AML-193 (cell line): ENCODE data around the gene TPSB2.
"Not testable (repeated sequence)": the region's sequence is repeated elsewhere in the genome, so short reads cannot be mapped to it uniquely, and the experiment has no call there.

Experiments
- DNase-seq, 2 experiments: peaks; one replicate each; lab custom pipeline; 2025; lab: John Stamatoyannopoulos, UW

TPSB2 gene

DNA sequence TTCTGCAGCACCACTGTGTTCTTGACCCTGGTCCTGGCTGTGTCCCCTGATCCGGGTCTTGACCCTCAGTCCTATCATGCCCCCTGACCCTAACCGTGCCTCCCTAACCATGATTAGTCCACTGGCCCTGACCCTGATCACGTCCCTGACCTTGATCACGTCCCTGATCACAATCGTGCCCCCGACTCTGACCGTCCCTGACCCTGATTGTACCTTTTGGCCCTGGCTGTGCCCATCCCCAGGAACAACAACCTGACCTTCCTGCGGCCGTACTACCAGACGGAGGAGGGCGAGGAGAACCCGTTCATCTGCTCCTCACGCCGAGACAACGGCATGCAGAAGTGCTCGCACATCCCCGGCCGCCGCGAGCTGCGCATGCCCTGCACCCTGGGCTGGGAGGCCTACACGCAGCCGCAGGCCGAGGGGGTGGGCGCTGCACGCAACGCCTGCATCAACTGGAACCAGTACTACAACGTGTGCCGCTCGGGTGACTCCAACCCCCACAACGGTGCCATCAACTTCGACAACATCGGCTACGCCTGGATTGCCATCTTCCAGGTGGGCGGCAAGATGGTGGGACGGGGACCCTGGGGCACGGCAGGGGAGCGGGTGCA is 29.9 kb downstream of the TPSB2 start:
- DNase-seq: no peak

DNA sequence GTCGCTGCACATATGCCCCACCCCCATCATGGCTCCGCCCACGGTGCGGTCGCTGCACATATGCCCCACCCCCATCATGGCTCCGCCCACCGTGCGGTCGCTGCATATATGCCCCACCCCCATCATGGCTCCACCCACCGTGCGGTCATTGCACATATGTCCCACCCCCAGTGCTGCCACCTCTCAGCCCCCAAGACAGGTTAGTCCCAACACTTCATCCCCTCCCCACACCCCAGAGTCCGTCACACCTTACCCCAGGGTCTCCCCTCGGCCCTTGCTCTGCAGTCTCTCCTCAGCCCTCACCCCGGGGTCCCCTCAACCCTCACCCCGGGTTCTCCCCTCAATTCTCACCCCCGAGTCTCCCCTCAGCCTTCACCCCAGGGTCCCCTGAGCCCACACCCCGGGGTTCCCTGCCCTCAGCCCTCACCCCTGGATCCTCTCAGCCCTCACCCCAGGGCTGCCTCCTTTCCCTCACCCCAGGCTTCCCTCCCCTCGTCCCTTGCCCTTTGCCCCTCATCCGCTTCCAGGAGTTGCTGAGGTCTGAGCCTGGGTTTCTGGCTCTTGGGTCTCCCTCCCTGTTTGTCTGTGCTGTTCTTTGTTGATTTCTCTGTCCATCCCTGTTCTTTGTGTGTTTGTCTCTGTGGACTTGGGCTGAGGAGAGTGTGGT is 30.5 kb downstream of the TPSB2 start:
- no peak for DNase-seq

DNA sequence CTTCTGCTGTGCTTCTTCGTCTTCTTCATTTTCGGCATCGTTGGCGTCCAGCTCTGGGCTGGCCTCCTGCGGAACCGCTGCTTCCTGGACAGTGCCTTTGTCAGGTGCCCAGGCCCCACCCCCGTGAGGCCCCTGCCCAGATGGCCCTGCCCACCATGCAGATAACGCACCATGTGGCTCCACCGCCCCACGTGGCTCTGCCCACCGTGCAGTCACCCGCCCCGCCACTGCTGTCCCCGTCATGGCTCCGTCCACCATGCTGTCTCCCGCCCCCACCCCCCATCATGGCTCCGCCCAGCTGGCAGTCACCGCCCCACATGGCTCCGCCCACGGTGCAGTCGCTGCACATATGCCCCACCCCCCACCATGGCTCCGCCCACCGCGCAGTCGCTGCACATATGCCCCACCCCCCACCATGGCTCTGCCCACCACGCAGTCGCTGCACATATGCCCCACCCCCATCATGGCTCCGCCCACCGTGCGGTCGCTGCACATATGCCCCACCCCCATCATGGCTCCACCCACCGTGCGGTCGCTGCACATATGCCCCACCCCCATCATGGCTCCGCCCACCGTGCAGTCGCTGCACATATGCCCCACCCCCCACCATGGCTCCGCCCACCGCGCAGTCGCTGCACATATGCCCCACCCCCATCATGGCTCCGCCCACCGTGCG is 31.2 kb downstream of the TPSB2 start:
- DNase-seq: not testable (repeated sequence)

DNA sequence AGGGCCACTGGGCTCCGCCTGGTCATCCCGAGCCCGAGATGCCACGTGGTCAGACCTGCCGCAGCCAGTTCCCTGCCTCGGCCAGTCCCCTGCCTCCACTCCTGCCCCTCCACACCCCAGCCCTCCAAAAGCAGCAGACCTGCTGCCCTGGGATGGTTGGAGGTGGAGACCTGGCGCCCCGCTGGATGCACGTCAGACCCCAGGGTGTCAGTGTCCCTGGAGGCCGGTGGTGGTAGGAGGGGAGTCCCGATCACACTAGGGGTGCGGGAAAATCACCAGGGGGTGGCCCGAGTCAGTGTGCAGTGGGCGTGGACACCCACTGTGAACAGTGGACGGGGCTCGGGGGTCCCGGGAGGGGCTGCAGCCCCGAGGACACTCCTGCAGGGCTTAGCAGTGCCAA is 31.8 kb downstream of the TPSB2 start:
- DNase-seq: no peak

DNA sequence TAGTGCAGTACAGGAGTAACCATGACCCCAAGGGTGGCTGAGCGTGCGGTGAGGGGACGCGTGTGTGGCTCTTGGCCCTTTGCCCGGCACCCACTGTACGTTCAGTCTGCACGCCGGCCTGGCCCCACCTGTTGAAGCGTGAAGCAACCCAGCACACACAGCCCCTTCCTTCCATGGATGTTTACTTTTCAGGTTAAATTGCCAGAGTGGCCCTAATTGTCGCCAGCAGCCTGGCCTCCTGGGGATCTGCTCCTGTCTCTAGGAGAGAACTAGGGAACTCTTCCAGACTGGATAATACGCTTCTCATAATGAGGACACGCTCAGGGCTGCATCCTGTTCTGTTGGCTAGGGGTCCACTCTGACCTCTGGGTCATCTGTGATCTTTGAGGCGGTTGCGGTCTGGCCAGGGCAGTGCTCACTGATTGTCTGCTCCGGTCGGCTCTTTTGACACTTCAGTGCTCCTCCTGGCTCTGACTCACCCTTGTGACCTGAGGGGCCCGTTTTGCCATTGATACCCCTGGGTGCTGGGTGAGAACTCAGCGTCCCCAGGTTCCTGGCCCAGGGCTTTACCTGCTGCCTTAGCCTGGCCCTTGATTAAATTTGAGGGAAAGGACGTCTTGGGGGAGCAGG is 32.6 kb downstream of the TPSB2 start:
- no peak for DNase-seq

DNA sequence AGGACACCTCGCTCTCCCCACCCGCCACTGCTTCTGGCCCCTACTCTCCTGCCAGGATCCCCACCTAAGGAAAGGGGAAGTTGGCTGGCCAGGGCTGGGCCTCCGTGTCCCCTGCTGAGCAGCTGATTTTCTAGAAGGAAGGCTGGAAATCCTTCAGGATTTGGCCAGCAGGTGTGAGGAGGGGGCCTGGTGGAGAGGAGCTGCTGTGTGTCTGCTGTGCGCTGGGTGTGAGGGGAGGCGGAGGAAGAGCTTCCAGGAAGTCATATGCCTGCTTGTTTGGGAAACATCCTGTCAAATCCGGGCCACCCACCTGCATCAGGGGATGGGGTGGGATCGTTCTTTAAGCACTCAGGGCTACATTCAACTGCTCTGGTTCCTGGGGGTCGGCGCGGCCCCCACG is 33.5 kb downstream of the TPSB2 start:
- DNase-seq: no peak

DNA sequence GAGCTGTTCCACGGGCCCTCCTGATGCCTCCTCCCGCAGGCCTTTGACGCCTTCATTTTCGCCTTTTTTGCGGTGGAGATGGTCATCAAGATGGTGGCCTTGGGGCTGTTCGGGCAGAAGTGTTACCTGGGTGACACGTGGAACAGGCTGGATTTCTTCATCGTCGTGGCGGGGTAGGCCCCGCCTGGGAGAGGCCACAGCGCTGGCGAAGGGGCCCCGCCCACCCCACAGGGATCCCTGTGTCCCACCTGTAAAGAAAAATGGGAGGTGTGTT is 34.7 kb downstream of the TPSB2 start:
- DNase-seq: no peak

DNA sequence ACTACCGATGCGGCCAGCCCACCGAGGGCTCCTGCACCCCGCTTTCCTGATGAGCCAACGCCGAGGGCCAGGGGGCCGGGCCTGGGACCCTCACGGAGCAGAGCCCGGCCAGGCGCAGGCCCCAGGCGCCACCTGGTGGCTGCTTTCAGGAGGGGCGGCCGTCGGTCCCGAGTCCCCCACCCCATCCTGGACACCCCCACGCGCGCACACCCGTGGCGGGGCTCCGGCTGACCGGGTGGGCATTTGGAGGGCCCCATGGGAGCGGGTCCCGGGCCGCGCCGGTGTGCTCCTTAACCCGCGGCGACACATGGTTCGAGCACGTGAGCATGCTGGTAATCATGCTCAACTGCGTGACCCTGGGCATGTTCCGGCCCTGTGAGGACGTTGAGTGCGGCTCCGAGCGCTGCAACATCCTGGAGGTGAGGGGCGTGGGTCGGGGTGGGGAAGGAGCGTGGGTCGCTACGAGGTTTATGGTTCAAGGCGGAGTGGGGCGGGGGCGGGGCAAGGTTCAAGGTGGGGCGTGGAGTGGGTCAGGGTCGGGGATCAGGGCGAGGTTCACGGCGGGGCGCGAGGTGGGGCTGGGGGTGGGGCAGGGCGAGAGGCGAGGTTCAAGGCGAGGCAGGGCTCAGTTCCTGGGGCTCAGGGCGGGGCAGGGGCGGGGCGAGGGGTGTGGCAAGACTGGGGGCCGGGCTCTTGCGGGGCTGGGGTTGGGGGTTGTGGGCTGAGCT is 35.2 kb downstream of the TPSB2 start:
- DNase-seq: no peak

DNA sequence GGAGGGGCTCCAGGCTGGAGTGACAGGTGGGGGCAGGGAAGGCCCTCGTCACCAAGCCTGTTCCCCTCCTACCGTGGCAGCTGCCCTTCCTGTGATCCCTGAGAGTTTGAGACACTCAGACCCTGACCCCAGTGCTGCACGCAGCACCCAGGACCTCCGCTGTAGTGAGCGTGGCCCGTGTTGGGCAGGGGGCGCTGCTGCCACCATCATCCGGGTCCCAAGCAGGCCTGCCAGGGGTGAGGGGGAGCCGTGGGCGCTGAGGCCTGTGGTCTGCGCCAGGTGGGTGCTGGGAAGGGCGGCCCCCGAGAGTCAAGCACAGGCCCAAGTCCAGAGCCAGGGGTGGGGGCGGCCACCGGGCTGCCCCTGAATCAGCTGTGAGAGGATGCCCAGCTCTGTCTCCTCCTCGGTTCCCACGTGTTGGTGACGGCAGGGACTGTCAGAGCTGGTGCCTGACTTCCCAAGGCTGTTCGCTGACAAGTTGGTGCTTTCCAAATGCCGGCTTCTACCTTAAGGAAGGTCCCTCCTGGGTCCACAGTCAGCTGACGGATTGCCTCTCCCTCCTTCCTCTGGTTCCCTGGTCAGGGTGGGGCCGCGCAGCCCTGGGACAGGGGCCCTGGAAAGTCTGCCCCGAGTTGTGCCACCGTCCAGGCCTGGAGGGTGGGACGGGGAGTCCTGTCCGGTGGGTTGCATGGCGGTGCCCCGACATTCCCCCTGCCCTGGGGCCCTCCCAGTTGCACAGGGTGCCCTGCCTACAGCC is 36.0 kb downstream of the TPSB2 start:
- no peak for DNase-seq

DNA sequence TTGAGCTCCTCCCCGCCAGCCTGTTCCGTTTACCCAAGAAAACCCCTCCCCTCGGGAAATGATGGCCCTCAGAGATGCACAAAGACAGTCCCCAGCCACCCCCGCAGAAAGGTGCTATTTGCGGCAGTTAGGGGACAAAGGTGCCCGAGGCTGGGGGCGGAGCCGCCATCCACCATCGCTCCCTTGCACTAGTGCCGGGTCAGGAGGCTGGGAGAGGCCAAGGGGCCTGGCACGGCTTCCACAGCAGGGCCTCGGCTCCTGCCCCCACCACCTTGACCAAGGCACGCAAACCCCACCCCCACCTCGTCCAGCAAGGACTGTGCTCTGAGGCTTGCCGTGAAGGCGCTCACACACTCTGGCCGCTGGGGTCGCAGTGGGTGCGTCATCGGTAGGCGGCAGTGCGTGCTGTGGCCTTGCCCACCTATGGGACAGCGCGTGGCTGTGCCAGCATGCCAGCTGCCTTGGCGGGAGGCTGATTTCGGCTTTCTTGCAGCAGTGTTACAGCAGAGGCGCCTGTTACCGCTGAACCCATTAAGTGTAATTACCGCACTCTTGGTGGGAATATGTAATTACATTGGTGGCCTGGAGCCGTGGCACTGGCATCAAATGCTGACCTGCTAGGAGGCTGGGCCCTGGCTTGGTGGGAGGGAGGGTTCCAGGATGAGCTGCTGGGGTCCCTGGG is 36.7 kb downstream of the TPSB2 start:
- no peak for DNase-seq

DNA sequence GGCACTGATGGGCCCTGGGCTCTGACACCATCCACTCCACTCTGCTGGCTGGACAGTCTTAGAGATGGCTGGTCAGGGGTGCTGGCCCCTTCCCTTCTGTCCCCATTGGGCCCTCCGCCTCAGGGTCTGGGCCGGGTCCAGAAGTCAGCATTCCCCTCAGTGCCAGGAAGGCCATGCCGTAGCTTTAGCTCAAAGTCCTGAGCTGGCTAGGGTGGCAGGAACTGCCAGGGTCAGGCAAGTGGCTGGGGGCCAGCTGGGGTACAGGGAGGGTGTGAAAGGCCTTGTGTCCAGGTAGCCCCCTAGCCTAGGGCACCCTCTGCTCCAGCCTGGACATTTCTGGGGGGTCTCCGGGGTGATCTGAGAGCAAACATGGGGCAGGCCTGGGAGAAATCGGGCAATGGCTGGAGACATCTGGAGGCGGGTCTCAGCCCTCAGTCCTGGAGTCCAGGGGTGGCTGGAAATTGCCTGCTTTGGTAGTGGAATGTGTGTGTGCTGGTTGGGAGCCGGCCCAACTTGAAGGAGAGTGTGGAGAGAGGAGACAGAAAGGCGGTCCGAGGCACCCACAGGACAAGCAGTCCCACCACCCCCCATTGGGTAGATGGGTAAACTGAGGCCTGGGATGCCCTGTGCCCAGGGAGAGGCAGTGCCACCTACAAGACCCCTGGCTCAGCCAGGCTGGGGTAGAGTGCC is 37.5 kb downstream of the TPSB2 start:
- no peak for DNase-seq

DNA sequence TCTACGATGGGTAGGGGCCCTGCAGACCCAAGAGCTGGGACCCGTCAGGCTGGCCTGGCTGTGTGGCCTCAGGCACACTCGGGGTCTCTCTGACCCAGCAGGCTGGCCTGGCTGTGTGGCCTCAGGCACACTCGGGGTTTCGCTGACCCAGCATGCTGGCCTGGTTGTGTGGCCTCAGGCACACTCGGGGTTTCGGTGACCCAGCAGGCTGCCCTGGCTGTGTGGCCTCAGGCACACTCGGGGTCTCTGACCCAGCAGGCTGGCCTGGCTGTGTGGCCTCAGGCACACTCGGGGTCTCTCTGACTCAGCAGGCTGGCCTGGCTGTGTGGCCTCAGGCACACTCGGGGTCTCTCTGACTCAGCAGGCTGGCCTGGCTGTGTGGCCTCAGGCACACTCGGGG is 39.2 kb downstream of the TPSB2 start:
- not testable (repeated sequence) for DNase-seq

DNA sequence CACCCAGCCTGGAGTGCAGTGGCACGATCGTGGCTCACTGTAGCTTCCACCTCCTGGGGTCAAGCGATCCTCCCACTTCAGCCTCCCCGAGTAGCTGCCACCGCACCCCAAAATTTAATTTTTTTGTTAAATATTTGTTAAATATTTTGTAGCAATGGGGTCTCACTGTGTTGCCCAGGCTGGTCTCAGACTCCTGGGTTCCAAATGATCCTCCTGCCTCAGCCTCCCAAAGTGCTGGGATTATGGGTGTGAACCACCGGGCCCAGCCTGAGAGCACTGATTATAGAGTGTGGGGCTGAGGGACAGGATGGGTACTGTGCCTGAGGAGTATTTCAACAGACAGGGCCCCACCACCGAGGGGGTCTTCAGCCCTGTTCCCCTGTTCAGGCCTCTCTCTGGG is 40.5 kb downstream of the TPSB2 start:
- no peak for DNase-seq

DNA sequence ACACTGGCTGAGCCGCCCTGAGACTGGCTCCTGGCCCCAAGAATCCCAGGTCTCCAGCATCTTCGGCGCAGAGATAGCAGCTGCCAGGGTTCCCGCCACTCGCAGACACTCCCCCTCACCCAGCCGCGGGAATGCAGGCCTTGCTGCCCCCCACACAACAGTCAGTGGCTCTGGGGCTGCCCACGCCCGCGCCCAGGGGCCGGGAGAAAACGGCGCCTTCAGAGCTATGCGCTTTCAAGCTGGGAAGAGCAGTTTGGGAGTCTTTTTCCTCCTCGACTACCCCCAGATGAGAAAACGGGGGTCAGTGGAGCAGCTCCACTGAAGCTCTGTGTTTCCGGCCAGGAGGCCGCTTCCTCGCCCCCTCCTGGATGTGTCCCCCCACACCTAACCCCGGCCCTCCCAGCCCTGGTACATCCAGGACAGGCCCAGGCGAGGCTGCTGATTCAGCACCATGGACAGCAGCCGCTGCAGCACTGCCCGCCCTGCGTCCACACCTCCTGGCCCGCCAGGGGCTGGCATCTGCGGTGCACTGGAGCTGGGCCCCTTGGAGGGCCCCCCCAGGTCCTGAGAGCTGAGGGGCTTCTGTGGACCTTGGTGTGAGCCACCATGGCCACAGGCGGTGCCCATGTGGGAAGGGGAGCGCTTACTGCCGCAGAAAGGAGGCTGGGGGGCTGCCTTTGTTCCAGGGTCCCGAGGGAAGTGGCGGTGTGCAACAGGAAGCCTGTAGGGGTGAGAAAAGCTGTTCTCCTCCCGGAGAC is 41.4 kb downstream of the TPSB2 start:
- DNase-seq: peak; percentile 0 to 11

DNA sequence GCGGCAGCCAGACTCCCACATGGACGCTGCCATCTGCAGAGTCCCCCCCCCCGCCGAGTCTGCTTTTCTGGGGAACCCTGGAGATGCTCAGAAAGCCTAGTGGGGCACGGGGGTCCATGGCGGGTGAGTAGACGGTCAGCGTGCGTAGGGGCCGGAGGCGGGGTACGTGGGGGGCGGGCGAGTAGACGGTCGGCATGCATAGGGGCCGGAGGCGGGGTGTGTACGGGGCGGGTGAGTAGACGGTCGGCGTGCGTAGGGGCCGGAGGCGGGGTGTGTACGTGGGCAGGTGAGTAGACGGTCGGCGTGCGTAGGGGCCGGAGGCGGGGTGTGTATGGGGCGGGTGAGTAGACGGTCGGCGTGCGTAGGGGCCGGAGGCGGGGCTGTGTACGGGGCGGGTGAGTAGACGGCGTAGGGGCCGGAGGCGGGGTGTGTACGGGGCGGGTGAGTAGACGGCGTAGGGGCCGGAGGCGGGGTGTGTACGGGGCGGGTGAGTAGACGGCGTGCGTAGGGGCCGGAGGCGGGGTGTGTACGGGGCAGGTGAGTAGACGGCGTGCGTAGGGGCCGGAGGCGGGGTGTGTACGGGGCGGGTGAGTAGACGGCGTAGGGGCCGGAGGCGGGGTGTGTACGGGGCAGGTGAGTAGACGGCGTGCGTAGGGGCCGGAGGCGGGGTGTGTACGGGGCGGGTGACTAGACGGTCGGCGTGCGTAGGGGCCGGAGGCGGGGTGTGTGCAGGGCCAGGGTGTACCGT is 44.4 kb downstream of the TPSB2 start:
- not testable (repeated sequence) for DNase-seq

DNA sequence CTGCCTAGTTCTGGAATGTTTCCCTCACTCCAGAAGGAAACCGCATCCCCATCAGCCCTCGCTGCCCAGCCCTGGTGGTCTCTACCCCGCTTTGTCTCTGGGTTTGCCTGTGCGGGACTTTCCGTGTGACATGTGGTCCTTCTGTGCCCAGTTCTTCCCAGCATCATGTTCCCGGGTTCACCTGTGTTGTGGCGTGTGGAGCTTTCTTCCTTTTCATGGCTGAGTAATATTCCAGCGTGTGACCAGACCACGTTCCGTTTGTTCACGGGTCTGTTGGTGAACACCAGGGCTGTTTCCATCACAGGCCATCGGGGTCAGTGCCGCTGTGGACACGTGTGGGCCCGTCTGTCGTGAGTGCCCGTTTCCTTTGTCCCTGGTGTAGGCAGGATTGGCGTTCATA is 45.0 kb downstream of the TPSB2 start:
- DNase-seq: no peak

DNA sequence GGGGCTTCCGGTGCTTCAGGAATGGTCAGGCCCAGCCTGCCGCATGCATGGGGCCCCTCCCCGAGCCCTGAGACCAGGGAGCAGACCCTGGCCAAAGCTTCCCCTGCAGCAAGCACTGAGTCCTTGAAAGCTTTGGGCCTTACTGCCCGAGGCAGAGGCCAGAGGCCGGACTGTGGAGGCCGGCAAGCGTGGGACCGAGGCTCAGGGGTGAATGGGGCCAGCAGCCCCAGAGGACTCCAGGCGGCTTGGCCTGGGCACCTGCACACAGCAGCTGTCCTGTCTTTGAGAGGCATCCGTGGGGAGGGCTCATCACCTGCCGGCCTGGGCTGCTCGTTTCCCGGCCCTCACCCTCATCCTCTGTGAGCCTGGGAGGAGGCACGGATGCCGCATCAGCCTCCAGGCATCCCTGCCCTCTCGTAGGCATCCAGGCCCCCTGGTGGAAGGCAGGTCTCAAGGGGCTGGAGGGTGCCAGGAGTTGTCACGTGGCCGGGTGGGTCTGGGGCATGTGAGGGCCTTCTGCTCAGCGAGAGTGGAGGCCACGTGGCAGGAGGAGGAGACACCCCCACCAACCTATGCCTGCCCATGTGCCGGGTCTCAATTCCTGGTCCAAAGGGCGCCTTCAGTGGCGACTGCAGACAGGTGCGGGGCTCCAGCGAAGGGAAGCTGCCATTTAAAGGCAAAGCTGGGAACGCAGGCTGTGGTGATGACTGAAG is 45.7 kb downstream of the TPSB2 start:
- DNase-seq: no peak
